ENCODE data around the gene SLAMF7. TPM values are rescaled to one million over a fixed set of nuclear protein-coding genes. Genes with fewer than 3 reads are reported as not detected.

The SLAMF7 gene, protein sequence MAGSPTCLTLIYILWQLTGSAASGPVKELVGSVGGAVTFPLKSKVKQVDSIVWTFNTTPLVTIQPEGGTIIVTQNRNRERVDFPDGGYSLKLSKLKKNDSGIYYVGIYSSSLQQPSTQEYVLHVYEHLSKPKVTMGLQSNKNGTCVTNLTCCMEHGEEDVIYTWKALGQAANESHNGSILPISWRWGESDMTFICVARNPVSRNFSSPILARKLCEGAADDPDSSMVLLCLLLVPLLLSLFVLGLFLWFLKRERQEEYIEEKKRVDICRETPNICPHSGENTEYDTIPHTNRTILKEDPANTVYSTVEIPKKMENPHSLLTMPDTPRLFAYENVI
- 0.09 TPM in 1 of 2 replicates, not detected in the other for total RNA-seq

DNA sequence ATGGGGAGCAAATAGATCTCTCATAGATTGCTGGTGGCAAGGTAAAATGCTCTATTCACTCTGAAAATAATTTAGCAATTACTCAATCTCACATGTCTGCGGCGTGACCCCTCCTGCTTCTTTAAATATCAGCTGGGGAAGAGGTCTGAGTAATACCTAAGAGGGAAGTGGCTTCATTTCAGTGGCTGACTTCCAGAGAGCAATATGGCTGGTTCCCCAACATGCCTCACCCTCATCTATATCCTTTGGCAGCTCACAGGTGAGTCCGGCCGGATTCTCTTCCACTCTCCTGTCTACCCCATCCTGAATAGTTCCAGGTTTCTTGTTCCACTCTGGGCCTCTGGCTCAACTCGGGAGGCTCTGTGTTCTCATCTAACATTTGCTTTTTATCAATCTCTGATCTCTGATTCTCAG is at the start of gene SLAMF7:
Gene SLAMF7 (plus strand): TSS at position 150 of the 414 bp plus-strand sequence. CDS start 55 bp downstream, at position 205.

DNA sequence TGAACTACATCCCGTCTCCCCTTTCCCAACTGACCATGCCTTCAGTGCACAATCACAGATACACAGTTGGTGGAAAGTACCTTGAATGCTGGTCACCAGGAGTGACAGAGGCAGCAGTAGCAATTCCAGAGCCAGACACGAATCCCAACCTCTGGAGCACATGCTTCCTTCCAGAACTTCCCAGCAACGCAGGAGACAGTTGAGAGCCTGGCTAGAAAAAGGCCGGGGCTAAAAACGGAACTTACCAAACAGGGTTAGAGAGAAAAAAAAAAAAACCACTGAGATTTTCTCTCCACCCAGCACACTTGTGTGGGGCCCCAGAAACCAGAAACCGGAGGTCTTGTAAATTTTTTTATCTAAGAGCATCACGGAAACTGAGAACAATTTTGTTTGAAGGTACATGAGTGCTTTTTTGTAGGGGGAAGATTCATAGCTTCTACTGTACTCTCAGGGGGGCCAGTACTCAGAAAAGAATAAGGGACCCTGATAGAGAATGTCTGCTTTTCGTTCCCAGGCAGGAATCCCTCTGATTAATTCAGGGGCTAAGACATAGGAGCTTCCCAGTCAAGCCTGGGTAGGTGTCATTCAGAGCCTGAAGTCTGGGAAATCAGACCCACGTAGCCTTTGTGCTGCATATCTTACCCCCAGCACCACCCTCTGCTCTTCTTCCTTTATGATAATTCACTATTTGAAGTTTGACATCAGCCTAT is 27.3 kb upstream of the SLAMF7 start, which contains the start of gene CD48:
Gene CD48 (minus strand): TSS at position 221 of the 710 bp plus-strand sequence. CDS start 59 bp downstream, at position 162.

DNA sequence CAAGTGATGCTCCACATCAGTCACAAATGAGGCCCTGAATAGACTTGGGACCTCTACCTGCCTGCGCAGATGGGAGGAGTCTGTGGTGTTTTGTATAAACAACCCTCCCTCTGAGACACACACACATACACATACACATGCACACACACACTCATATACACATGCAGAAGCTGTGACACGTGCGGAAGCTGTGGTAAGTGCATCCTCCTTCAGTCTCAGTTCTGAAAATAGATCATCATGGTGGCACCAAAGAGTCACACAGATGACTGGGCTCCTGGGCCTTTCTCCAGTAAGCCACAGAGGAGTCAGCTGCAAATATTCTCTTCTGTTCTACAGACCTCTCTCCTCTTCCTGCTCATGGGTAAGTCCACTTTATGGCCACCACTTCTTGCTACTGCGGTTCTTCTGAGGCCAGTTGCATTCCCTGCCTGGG is 56.9 kb downstream of the SLAMF7 start, which contains the start of gene LY9:
Gene LY9 (plus strand): TSS at position 224 of the 433 bp plus-strand sequence. CDS start 14 bp downstream, at position 238.

Other genes with a start within 250 kb of the SLAMF7 start
- gene SLAMF6, start 216.0 kb upstream of the SLAMF7 start, total RNA-seq: not detected in 2 replicates
- gene CD84, start 159.8 kb upstream of the SLAMF7 start, total RNA-seq: not detected in 2 replicates
- gene SLAMF1, start 92.2 kb upstream of the SLAMF7 start, total RNA-seq: not detected in 2 replicates
- gene CD48, start 27.4 kb upstream of the SLAMF7 start, total RNA-seq: not detected in 2 replicates
- gene LY9, start 56.9 kb downstream of the SLAMF7 start, total RNA-seq: not detected in 2 replicates
- 0.09 TPM in 1 of 2 replicates, not detected in the other for gene CD244, start 123.6 kb downstream of the SLAMF7 start, total RNA-seq
- 0.27 and 0.38 TPM in 2 replicates for gene ITLN1, start 145.9 kb downstream of the SLAMF7 start, total RNA-seq
- gene ITLN2, start 215.6 kb downstream of the SLAMF7 start, total RNA-seq: 0.18 and 1.3 TPM in 2 replicates